Rectal smooth muscle tissue (tissue), 1 donor: Measurements from ENCODE around the gene PADI6.

Experiments used
- H3K27ac ChIP-seq: one replicate; pipeline ENCODE4 v1.7.0; 2013; ENCODE audit warnings: low read depth, low read length, inconsistent platforms
- H3K27me3 ChIP-seq: one replicate; pipeline ENCODE4 v1.7.0; 2013; ENCODE audit warnings: low read length; ENCODE audit not compliant: control insufficient read depth, insufficient read depth
- H3K36me3 ChIP-seq: one replicate; pipeline ENCODE4 v1.7.0; 2013; ENCODE audit warnings: low read length; ENCODE audit not compliant: control insufficient read depth, insufficient read depth
- H3K4me1 ChIP-seq: one replicate; pipeline ENCODE4 v1.7.0; 2013; ENCODE audit warnings: low read length; ENCODE audit not compliant: control insufficient read depth, insufficient read depth
- H3K4me3 ChIP-seq: one replicate; pipeline ENCODE4 v1.7.0; 2013; ENCODE audit warnings: low read length
- H3K9ac ChIP-seq: one replicate; pipeline ENCODE4 v1.7.0; 2013; ENCODE audit warnings: low read length

Gene PADI6

DNA sequence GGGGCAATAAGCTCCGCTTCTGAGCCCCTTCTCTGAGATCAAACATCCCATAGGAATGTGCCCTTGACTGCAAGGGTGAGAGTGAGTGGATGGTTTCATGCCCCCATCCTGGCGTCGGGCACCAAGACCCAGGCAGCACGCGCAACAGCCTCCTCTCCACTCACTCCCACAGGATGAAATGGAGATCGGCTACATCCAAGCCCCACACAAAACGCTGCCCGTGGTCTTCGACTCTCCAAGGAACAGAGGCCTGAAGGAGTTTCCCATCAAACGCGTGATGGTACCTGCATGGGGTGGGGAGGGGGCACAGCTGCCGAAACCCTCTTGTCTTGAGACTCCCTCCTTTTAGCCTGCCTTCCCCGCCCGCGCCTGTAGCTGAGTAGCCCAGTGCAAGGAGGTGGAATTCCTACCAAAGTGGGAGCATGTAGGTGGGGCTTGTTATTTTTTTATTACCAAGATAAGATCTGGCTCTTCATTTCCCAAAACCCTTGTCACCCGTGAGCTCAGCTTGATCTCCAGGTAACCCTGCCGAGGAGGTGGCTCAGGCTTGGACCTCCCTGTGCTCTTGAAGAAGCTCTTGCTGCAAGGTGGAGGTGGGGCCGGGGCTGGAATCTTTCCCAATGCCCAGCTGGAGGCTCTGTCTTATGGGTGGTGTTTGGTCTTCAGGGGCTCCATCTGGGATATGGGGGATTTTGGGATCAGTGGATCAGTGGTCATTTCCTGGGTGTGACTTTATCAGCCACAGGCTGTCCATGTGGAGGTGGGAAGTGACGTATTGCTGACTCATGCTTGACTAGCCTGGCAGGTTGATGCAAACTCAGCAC is 24.0 kb upstream of the PADI6 start:
- no peak overlapping the region for H3K9ac ChIP-seq
- no peak overlapping the region for H3K27ac ChIP-seq
- H3K4me3 ChIP-seq = no peak overlapping the region
- no peaks in the 10 kb centered on the region for H3K27me3 ChIP-seq
- H3K36me3 ChIP-seq = no peaks in the 10 kb centered on the region
- no peaks in the 10 kb centered on the region for H3K4me1 ChIP-seq

DNA sequence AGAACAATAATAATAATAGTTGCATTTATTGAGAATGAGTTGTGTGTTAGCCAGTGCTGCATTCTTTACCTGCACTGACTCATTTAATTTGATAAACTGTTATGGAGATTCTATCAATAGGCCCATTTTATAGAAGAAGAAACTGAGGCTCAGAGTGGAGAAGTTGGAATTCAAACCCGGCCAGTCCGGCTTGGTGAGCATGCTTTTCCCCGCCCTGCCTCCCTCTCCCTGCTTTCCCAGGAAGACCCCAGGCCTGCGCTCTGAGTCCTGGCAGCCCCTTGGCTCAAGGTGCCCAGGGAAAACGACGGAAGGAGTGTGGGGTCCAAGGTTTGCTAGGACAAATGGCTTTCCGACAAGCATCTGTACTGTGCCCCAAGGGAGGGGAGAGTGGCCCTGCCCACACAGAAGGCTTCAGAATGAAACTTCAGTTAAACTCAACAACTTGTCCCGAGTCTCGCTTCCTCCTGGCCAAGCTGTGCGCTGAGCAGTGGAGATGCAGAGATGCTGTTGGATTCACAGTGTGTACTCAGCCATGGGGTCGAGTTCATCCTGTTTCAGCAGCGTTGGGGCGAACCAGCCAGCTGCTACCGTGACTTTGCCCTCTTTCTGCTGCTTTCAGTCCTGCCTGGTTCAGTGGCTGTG is 23.3 kb upstream of the PADI6 start:
- Histone ChIP-seq H3K36me3 (no peaks in the 10 kb centered on the region), H3K27me3 (no peaks in the 10 kb centered on the region)

DNA sequence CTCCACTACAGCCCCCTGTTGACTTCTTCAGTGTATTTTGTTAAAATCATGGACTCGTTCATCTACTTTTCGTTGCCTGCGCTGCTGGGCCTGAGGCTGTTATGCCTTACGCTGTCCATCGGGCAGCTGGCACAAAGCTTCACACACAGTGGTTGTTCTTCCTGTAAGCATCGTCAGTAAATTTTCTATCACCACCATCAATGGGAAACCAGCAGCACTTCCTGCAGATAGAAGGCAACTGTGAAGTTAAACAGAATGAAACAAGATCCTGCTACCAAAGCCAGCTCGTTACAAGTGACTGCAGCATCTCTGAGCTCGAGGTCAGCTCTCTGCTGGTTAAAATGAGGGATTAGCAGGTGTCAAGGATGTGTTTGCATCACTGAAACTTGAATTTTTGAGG is 21.9 kb upstream of the PADI6 start:
- no peaks in the 10 kb centered on the region for H3K27me3 ChIP-seq
- no peak overlapping the region for H3K27ac ChIP-seq
- H3K9ac ChIP-seq = no peak overlapping the region
- H3K36me3 ChIP-seq = no peaks in the 10 kb centered on the region
- H3K4me3 ChIP-seq = no peak overlapping the region
- H3K4me1 ChIP-seq = no peaks in the 10 kb centered on the region

More for the DNA sequence above, 23.3 kb upstream of the PADI6 start:
- Histone ChIP-seq H3K4me3 (no peak overlapping the region), H3K4me1 (no peaks in the 10 kb centered on the region), H3K9ac (no peak overlapping the region), H3K27ac (no peak overlapping the region)

DNA sequence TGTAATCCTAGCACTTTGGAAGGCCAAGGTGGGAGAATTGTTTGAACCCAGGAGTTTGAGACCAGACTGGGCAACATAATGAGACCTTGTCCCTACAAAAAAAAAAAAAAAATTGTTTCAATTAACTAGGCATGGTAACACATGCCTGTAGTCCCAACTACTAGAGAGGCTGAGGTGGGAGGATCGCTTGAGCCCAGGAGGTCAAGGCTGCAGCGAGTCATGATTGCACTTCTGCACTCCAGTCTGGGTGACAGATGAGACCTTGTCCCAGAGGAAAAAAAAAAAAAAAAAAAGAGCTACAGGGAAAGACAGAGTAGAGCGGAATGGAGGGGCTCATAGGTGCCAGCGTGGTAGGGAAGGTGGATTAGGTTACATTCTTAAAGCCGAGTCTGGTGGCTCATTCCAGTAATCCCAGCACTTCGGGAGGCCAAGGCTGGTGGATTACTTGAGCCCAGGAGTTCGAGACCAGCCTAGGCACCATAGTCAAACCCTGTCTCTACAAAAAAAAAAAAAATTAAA is 21.0 kb upstream of the PADI6 start:
- no peaks in the 10 kb centered on the region for H3K27me3 ChIP-seq
- no peaks in the 10 kb centered on the region for H3K36me3 ChIP-seq
- no peak overlapping the region for H3K27ac ChIP-seq

DNA sequence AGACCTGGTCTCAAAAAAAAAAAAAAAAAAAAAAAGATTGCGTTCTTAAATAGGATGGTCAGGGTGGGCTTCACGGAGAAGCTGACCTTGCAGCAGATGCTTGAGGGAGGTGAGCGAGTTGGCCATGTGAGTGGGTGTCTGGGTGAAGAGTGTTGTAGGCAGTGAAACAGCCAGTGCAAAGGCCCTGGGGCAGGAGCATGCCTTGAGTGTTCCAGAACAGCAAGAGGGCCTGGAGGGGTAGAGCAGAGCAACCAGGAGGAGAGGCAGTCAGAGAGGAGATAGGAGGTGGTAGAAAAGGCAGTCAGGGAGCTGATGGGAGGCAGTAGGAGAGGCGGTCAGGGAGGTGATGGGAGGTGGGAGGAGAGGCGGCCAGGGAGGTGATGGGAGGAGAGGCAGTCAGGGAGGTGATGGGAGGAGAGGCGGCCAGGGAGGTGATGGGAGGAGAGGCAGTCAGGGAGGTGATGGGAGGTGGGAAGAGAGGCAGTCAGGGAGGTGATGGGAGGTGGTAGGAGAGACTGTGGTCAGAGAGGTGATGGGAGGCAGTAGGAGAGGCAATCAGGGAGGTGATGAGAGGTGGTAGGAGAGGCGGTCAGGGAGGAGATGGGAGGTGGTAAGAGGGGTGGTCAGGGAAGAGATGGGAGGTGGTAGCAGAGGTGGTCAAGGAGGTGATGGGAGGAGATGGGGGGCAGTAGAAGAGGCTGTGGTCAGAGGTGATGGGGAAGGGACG is 20.2 kb upstream of the PADI6 start:
- H3K4me1 ChIP-seq = no peaks in the 10 kb centered on the region
- H3K4me3 ChIP-seq = no peak overlapping the region
- no peaks in the 10 kb centered on the region for H3K27me3 ChIP-seq
- no peak overlapping the region for H3K9ac ChIP-seq
- no peak overlapping the region for H3K27ac ChIP-seq
- no peaks in the 10 kb centered on the region for H3K36me3 ChIP-seq

More for the DNA sequence above, 21.0 kb upstream of the PADI6 start:
- no peaks in the 10 kb centered on the region for H3K4me1 ChIP-seq
- no peak overlapping the region for H3K4me3 ChIP-seq
- no peak overlapping the region for H3K9ac ChIP-seq

DNA sequence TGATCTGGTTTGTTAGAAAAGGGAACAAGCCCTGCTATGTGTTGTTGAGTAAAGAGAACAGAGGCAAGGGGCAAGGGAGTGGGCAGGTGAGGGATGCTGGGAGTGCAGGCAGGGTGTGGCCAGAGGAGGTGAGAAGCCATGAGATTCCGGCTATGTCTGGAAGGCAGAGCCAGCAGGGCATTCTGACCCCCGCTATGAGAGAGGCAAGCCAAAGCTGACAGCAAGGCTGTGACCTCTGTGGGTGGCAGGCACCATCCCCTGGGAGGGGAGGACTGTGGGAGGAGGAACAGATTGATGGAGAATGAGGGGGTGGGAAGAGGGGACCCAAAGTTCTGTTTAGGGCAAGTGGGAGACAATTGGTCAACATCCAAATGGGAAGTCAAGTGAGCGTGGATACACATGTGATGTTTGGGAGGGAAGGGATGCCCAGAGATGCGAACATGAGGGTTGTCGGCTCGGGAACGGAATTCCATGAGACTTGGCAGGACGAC is 19.5 kb upstream of the PADI6 start:
- H3K36me3 ChIP-seq = no peaks in the 10 kb centered on the region
- H3K27me3 ChIP-seq = no peaks in the 10 kb centered on the region
- no peak overlapping the region for H3K27ac ChIP-seq
- no peaks in the 10 kb centered on the region for H3K4me1 ChIP-seq
- H3K9ac ChIP-seq = no peak overlapping the region
- no peak overlapping the region for H3K4me3 ChIP-seq

DNA sequence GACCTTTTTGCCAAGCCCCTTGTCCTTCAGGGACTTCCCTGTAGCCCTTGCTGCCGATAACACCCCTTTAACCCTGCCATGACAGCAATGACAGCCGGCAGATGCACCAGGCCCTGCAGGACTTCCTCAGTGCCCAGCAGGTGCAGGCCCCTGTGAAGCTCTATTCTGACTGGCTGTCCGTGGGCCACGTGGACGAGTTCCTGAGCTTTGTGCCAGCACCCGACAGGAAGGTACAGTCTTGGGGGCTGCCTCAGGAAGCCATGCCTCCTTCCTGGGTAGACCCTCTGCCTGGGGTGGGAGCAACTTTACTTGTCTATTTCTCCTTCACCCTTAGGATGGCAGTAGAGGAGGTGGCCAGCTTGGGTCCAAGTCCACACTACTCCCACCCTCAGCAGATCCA is 16.1 kb upstream of the PADI6 start:
- Histone ChIP-seq H3K4me3 (no peak overlapping the region), H3K36me3 (no peaks in the 10 kb centered on the region), H3K9ac (no peak overlapping the region), H3K27ac (no peak overlapping the region), H3K27me3 (no peaks in the 10 kb centered on the region), H3K4me1 (no peaks in the 10 kb centered on the region)

DNA sequence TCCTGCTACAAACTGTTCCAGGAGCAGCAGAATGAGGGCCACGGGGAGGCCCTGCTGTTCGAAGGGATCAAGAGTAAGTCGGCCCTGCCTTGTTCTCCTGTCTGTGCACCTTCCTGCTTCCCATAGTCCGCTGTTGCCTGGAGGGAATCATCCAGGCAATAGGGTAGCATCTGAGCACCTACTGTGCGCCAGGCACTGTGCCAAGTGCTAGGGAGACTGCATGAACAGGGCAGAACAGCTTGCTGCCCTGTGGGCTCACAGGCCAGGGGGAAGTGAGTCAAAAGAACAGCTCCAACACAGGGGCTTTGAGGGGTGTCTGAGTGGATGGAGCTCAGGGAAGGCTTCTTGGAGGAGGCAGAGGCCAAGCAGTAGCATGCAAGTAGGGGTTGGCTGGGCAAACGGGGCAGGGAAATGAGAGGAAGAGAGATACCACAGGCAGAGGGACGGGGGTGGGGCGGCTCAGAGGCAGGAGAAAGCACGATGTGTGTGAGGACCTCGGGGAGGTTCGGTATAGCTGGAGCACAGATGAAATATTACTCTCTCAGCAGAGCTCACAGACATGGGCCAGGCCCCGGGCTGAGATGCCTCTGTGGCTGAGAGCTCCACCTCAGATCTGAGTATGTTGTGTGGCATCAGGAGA is 15.5 kb upstream of the PADI6 start:
- no peak overlapping the region for H3K9ac ChIP-seq
- no peaks in the 10 kb centered on the region for H3K36me3 ChIP-seq
- H3K27me3 ChIP-seq = no peaks in the 10 kb centered on the region
- no peak overlapping the region for H3K27ac ChIP-seq
- no peaks in the 10 kb centered on the region for H3K4me1 ChIP-seq
- no peak overlapping the region for H3K4me3 ChIP-seq

DNA sequence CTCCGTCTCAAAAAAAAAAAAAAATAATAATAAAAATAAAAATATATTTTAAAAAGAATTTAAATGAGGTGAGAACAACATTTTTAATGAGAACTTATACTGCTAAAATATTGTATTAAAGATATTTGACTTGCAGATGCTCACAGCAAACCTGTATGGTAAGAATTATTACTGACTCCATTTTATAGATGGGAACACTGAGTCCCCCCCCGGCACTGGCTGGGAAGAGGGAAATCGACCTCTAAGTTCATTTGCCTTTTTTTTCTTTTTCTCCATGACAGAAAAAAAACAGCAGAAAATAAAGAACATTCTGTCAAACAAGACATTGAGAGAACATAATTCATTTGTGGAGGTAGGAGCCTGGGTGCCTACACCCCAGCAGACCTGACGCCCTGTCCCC is 13.4 kb upstream of the PADI6 start:
- Histone ChIP-seq H3K27ac (no peak overlapping the region), H3K36me3 (no peaks in the 10 kb centered on the region), H3K27me3 (no peaks in the 10 kb centered on the region)

DNA sequence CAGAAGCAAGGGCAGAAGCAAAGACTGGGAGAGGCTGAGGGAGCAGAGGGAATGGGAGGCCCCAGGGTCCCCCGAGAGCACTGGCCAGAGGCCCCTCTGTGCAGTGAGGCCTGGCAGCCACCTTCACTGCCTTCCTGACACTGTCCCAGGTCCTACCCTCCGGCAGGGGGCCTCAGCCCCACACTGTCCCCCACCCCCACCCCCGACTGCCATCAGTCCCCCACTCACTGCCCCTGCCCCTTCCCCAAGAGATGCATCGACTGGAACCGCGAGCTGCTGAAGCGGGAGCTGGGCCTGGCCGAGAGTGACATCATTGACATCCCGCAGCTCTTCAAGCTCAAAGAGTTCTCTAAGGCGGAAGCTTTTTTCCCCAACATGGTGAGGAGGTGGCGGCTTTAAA is 13.0 kb upstream of the PADI6 start:
- H3K4me1 ChIP-seq = no peaks in the 10 kb centered on the region
- H3K27me3 ChIP-seq = no peaks in the 10 kb centered on the region
- H3K27ac ChIP-seq = no peak overlapping the region
- H3K9ac ChIP-seq = no peak overlapping the region
- no peak overlapping the region for H3K4me3 ChIP-seq
- no peaks in the 10 kb centered on the region for H3K36me3 ChIP-seq

More for the DNA sequence above, 13.4 kb upstream of the PADI6 start:
- Histone ChIP-seq H3K4me3 (no peak overlapping the region), H3K9ac (no peak overlapping the region), H3K4me1 (no peaks in the 10 kb centered on the region)

DNA sequence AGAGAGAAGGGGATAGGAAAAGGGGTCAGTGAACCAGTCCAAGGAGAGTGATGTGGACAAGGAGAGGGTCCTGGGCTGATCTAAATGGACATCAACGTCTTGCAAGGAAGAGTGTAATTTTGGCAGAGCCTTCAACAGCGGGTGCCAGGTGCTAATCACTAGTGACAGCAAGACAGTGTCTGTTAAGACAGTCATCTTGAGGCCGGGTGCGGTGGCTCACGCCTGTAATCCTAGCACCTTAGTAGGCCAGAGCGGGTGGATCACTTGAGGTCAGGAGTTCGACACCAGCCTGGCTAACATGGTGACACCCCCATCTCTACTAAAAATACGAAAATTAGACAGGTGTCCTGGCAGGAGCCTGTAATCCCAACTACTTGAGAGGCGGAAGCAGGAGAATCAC is 12.2 kb upstream of the PADI6 start:
- Histone ChIP-seq H3K4me1 (no peaks in the 10 kb centered on the region), H3K4me3 (no peak overlapping the region), H3K36me3 (no peaks in the 10 kb centered on the region), H3K9ac (no peak overlapping the region), H3K27me3 (no peaks in the 10 kb centered on the region), H3K27ac (no peak overlapping the region)
